Measurements from ENCODE around the gene ORM1. TPM values are rescaled to one million over a fixed set of nuclear protein-coding genes. Genes with fewer than 3 reads are reported as not detected.
A peak's percentile ranks its signal among the peaks of the same experiment; 100 is the strongest.

The ORM1 gene
- polyA plus RNA-seq, 4 donors, result 0.15 to 6.9 (median 1.3) TPM; not detected in 1

GRCh38 chr9:114290561-114290986 is 32.3 kb upstream of the ORM1 start:
- peaks cover 0 to 63% (median 0%) of the 10 kb centered on the region in 3 donors for H3K36me3 ChIP-seq (ENCODE audit: control insufficient read depth in 3 of 3, insufficient read depth in 2 of 3, low read depth in 1 of 3, low read length in 3 of 3)
- peaks cover 0 to 7% (median 0%) of the 10 kb centered on the region in 3 donors for H3K4me1 ChIP-seq (ENCODE audit: control insufficient read depth in 3 of 3, insufficient read depth in 2 of 3, low read depth in 1 of 3, low read length in 2 of 3)
- H3K9me3 ChIP-seq (ENCODE audit: control insufficient read depth in 2 of 2, insufficient read depth in 1 of 2, low read depth in 1 of 2, low read length in 1 of 2), result peaks cover 0 to 2% of the 10 kb centered on the region in 2 donors
- H3K27me3 ChIP-seq (ENCODE audit: control insufficient read depth in 3 of 3, insufficient read depth in 3 of 3, low read length in 3 of 3), result no peaks in the 10 kb centered on the region
- DNase-seq (no peak), FAIRE-seq (no peak)
- WGBS, 3 donors, result 59 to 69% (median 65%) methylated on average over 5 to 7 of the region's 7 CpGs
- no peak overlapping the region for H3K27ac ChIP-seq (ENCODE audit: low read depth in 1 of 3, low read length in 2 of 3)
- H3K4me3 ChIP-seq (ENCODE audit: low read depth in 1 of 3, low read length in 3 of 3), result no peak overlapping the region

- Histone ChIP-seq H3K9me3 (ENCODE audit: control insufficient read depth in 2 of 2, insufficient read depth in 1 of 2, low read depth in 1 of 2, low read length in 1 of 2) (peaks cover 0 to 4% of the 10 kb centered on the region in 2 donors), H3K27me3 (ENCODE audit: control insufficient read depth in 3 of 3, insufficient read depth in 3 of 3, low read length in 3 of 3) (no peaks in the 10 kb centered on the region), H3K36me3 (ENCODE audit: control insufficient read depth in 3 of 3, insufficient read depth in 2 of 3, low read depth in 1 of 3, low read length in 3 of 3) (peaks cover 0 to 60% (median 0%) of the 10 kb centered on the region in 3 donors), H3K4me3 (ENCODE audit: low read depth in 1 of 3, low read length in 3 of 3) (no peak overlapping the region), H3K27ac (ENCODE audit: low read depth in 1 of 3, low read length in 2 of 3) (no peak overlapping the region), H3K4me1 (ENCODE audit: control insufficient read depth in 3 of 3, insufficient read depth in 2 of 3, low read depth in 1 of 3, low read length in 2 of 3) (peaks cover 0 to 7% (median 0%) of the 10 kb centered on the region in 3 donors)
- DNase-seq (peak; percentile 65 to 80), FAIRE-seq (no peak)
- WGBS, 3 donors, result 17 to 18% (median 18%) methylated on average over 12 of the region's 12 CpGs
These were observed 31.8 kb upstream of the ORM1 start for GRCh38 chr9:114291064-114291474.

- Histone ChIP-seq H3K27ac (ENCODE audit: low read depth in 1 of 3, low read length in 2 of 3) (no peak overlapping the region), H3K4me1 (ENCODE audit: control insufficient read depth in 3 of 3, insufficient read depth in 2 of 3, low read depth in 1 of 3, low read length in 2 of 3) (peaks cover 0 to 7% (median 0%) of the 10 kb centered on the region in 3 donors), H3K27me3 (ENCODE audit: control insufficient read depth in 3 of 3, insufficient read depth in 3 of 3, low read length in 3 of 3) (no peaks in the 10 kb centered on the region), H3K9me3 (ENCODE audit: control insufficient read depth in 2 of 2, insufficient read depth in 1 of 2, low read depth in 1 of 2, low read length in 1 of 2) (peaks cover 0 to 4% of the 10 kb centered on the region in 2 donors), H3K36me3 (ENCODE audit: control insufficient read depth in 3 of 3, insufficient read depth in 2 of 3, low read depth in 1 of 3, low read length in 3 of 3) (peaks cover 0 to 54% (median 0%) of the 10 kb centered on the region in 3 donors), H3K4me3 (ENCODE audit: low read depth in 1 of 3, low read length in 3 of 3) (no peak overlapping the region)
- 69 to 85% (median 70%) methylated on average over 11 of the region's 11 CpGs for WGBS, 3 donors
- FAIRE-seq (no peak), DNase-seq (no peak)
These were observed 30.9 kb upstream of the ORM1 start for GRCh38 chr9:114291886-114292590.

- FAIRE-seq (no peak), DNase-seq (no peak)
- no peak overlapping the region for H3K27ac ChIP-seq (ENCODE audit: low read depth in 1 of 3, low read length in 2 of 3)
These were observed 28.2 kb upstream of the ORM1 start for GRCh38 chr9:114294664-114295063.

GRCh38 chr9:114296338-114296737 is 26.6 kb upstream of the ORM1 start:
- H3K4me1 ChIP-seq (ENCODE audit: control insufficient read depth in 3 of 3, insufficient read depth in 2 of 3, low read depth in 1 of 3, low read length in 2 of 3), result peaks cover 0 to 7% (median 0%) of the 10 kb centered on the region in 3 donors
- H3K27me3 ChIP-seq (ENCODE audit: control insufficient read depth in 3 of 3, insufficient read depth in 3 of 3, low read length in 3 of 3), result no peaks in the 10 kb centered on the region
- peaks cover 0 to 43% (median 0%) of the 10 kb centered on the region in 3 donors for H3K36me3 ChIP-seq (ENCODE audit: control insufficient read depth in 3 of 3, insufficient read depth in 2 of 3, low read depth in 1 of 3, low read length in 3 of 3)
- H3K27ac ChIP-seq (ENCODE audit: low read depth in 1 of 3, low read length in 2 of 3), result no peak overlapping the region
- 97 to 100% (median 97%) methylated on average over 1 of the region's 1 CpG for WGBS, 3 donors
- H3K9me3 ChIP-seq (ENCODE audit: control insufficient read depth in 2 of 2, insufficient read depth in 1 of 2, low read depth in 1 of 2, low read length in 1 of 2), result peaks cover 0 to 4% of the 10 kb centered on the region in 2 donors
- H3K4me3 ChIP-seq (ENCODE audit: low read depth in 1 of 3, low read length in 3 of 3), result no peak overlapping the region
- no peak for FAIRE-seq
- DNase-seq, result no peak

More at GRCh38 chr9:114294664-114295063, 28.2 kb upstream of the ORM1 start:
- H3K4me3 ChIP-seq (ENCODE audit: low read depth in 1 of 3, low read length in 3 of 3), result no peak overlapping the region
- no peaks in the 10 kb centered on the region for H3K27me3 ChIP-seq (ENCODE audit: control insufficient read depth in 3 of 3, insufficient read depth in 3 of 3, low read length in 3 of 3)
- H3K9me3 ChIP-seq (ENCODE audit: control insufficient read depth in 2 of 2, insufficient read depth in 1 of 2, low read depth in 1 of 2, low read length in 1 of 2), result peaks cover 0 to 4% of the 10 kb centered on the region in 2 donors
- peaks cover 0 to 7% (median 0%) of the 10 kb centered on the region in 3 donors for H3K4me1 ChIP-seq (ENCODE audit: control insufficient read depth in 3 of 3, insufficient read depth in 2 of 3, low read depth in 1 of 3, low read length in 2 of 3)
- peaks cover 0 to 39% (median 0%) of the 10 kb centered on the region in 3 donors for H3K36me3 ChIP-seq (ENCODE audit: control insufficient read depth in 3 of 3, insufficient read depth in 2 of 3, low read depth in 1 of 3, low read length in 3 of 3)

- 82 to 84% (median 83%) methylated on average over 15 of the region's 15 CpGs for WGBS, 3 donors
- FAIRE-seq, result no peak
- Histone ChIP-seq H3K27me3 (ENCODE audit: control insufficient read depth in 3 of 3, insufficient read depth in 3 of 3, low read length in 3 of 3) (no peaks in the 10 kb centered on the region), H3K9me3 (ENCODE audit: control insufficient read depth in 2 of 2, insufficient read depth in 1 of 2, low read depth in 1 of 2, low read length in 1 of 2) (peaks cover 0 to 4% of the 10 kb centered on the region in 2 donors), H3K27ac (ENCODE audit: low read depth in 1 of 3, low read length in 2 of 3) (no peak overlapping the region), H3K36me3 (ENCODE audit: control insufficient read depth in 3 of 3, insufficient read depth in 2 of 3, low read depth in 1 of 3, low read length in 3 of 3) (peaks cover 0 to 60% (median 0%) of the 10 kb centered on the region in 3 donors), H3K4me3 (ENCODE audit: low read depth in 1 of 3, low read length in 3 of 3) (no peak overlapping the region), H3K4me1 (ENCODE audit: control insufficient read depth in 3 of 3, insufficient read depth in 2 of 3, low read depth in 1 of 3, low read length in 2 of 3) (no peaks in the 10 kb centered on the region)
- no peak for DNase-seq
These were observed 23.4 kb upstream of the ORM1 start for GRCh38 chr9:114299286-114300152.

- Histone ChIP-seq H3K9me3 (ENCODE audit: control insufficient read depth in 2 of 2, insufficient read depth in 1 of 2, low read depth in 1 of 2, low read length in 1 of 2) (peaks cover 0 to 4% of the 10 kb centered on the region in 2 donors), H3K4me3 (ENCODE audit: low read depth in 1 of 3, low read length in 3 of 3) (no peak overlapping the region), H3K4me1 (ENCODE audit: control insufficient read depth in 3 of 3, insufficient read depth in 2 of 3, low read depth in 1 of 3, low read length in 2 of 3) (no peaks in the 10 kb centered on the region), H3K27me3 (ENCODE audit: control insufficient read depth in 3 of 3, insufficient read depth in 3 of 3, low read length in 3 of 3) (no peaks in the 10 kb centered on the region), H3K27ac (ENCODE audit: low read depth in 1 of 3, low read length in 2 of 3) (no peak overlapping the region), H3K36me3 (ENCODE audit: control insufficient read depth in 3 of 3, insufficient read depth in 2 of 3, low read depth in 1 of 3, low read length in 3 of 3) (peaks cover 0 to 67% (median 0%) of the 10 kb centered on the region in 3 donors)
- FAIRE-seq, result no peak
- no peak for DNase-seq
- 92 to 97% (median 95%) methylated on average over 4 of the region's 4 CpGs for WGBS, 3 donors
These were observed 22.6 kb upstream of the ORM1 start for GRCh38 chr9:114300153-114300845.

All from small intestine (tissue), 7 donors.